OCI-LY7 (cell line): ENCODE results near the gene CFAP141. TPM values are rescaled to one million over a fixed set of nuclear protein-coding genes. Genes with fewer than 3 reads are reported as not detected.

Experiments
- BruUV-seq: library from RNA; stranded (reverse); fragments of 400-500 nt; replicated peaks from 2 replicates; lab custom pipeline; 2021; lab: Mats Ljungman, UMichigan
- CTCF ChIA-PET: fragments of 300-600 bp; sonication (Branson Sonifier 250); formaldehyde crosslinking; loops from one replicate; lab custom pipeline; 2022; ENCODE audit warnings: antibody characterized with exemption; ENCODE audit not compliant: unreplicated experiment; lab: Charles Lee
- POLR2A ChIA-PET: fragments of 300-600 bp; sonication (Branson Sonifier 250); formaldehyde crosslinking; loops from one replicate; lab custom pipeline; 2022; ENCODE audit warnings: antibody characterized with exemption; lab: Charles Lee
- DNase-seq: peaks from one replicate; pipeline ENCODE4 v3.0.0-alpha.2; 2015; ENCODE audit warnings: low spot score
- H2AFZ ChIP-seq: fragments of 200-600 bp; sonication (generic), shearing (Covaris generic); 2 replicates; pipeline ENCODE4 v1.6.1; 2014; ENCODE audit warnings: mild to moderate bottlenecking, antibody characterized with exemption, low read length, moderate library complexity
- H3K27ac ChIP-seq: fragments of 200-600 bp; sonication (generic); 2 replicates; pipeline ENCODE4 v1.5.1; 2014; ENCODE audit warnings: mixed run types, low read depth, mild to moderate bottlenecking, moderate library complexity, low read length, inconsistent platforms; ENCODE audit not compliant: poor library complexity, severe bottlenecking
- H3K36me3 ChIP-seq: fragments of 200-600 bp; sonication (generic); 2 replicates; pipeline ENCODE4 v1.6.1; 2014; ENCODE audit warnings: mild to moderate bottlenecking, antibody characterized with exemption, low read length, moderate library complexity, mixed read lengths; ENCODE audit not compliant: insufficient read depth
- H3K4me1 ChIP-seq: fragments of 200-600 bp; sonication (generic); 2 replicates; pipeline ENCODE4 v1.5.1; 2014; ENCODE audit warnings: mild to moderate bottlenecking, low read length; ENCODE audit not compliant: insufficient read depth, poor library complexity, severe bottlenecking
- H3K4me2 ChIP-seq: fragments of 200-600 bp; sonication (generic); 2 replicates; pipeline ENCODE4 v1.6.1; 2014; ENCODE audit warnings: mild to moderate bottlenecking, low read length
- H3K4me3 ChIP-seq: fragments of 200-600 bp; sonication (generic); 2 replicates; pipeline ENCODE4 v1.5.1; 2014; ENCODE audit warnings: mild to moderate bottlenecking, low read depth, low read length; ENCODE audit not compliant: poor library complexity, severe bottlenecking
- H3K79me2 ChIP-seq: fragments of 200-600 bp; sonication (generic); 2 replicates; pipeline ENCODE4 v1.6.1; 2016; ENCODE audit warnings: low read depth, mild to moderate bottlenecking, low read length, moderate library complexity, mixed read lengths; ENCODE audit not compliant: insufficient read depth
- H3K9me2 ChIP-seq: fragments of 200-600 bp; sonication (generic); 2 replicates; pipeline ENCODE4 v1.6.1; 2016; ENCODE audit warnings: mild to moderate bottlenecking, low read length, mixed read lengths; ENCODE audit not compliant: insufficient read depth
- H3K9me3 ChIP-seq: fragments of 200-600 bp; sonication (generic); 2 replicates; pipeline ENCODE4 v1.6.1; 2014; ENCODE audit warnings: mild to moderate bottlenecking, mixed run types, low read length, mixed read lengths
- H4K20me1 ChIP-seq: fragments of 200-600 bp; sonication (generic); 2 replicates; pipeline ENCODE4 v1.6.1; 2014; ENCODE audit warnings: mild to moderate bottlenecking, antibody characterized with exemption, low read length, moderate library complexity, mixed read lengths; ENCODE audit not compliant: insufficient read depth
- EZH2phosphoT487 ChIP-seq: fragments of 200-600 bp; sonication (generic); IDR thresholded peaks from 2 replicates; pipeline ENCODE4 v1.6.1; 2018; ENCODE audit warnings: low read depth, borderline replicate concordance, mild to moderate bottlenecking, mixed run types, antibody characterized with exemption, low read length, moderate library complexity, mixed read lengths
- intact Hi-C: fragments of 100-400 bp; cut with micrococcal nuclease; formaldehyde crosslinking; loops from one replicate; pipeline ENCODE4 v1.10.0; 2022; ENCODE audit not compliant: unreplicated experiment
- total RNA-seq, 2 experiments: library from RNA; depleted of rRNA in 1 of 2; stranded (reverse); fragments of >200 nt in 1 of 2; shearing (Covaris generic) in 1 of 2; gene quantifications; 2 replicates each; pipeline ENCODE4 v1.2.3, GENCODE V29; 2014 to 2022
- TF ChIP-seq, protein P1 (sequence below): fragments of 200-600 bp; sonication (generic); conservative IDR thresholded peaks from 2 replicates; pipeline ENCODE4 v1.5.1; 2014; ENCODE audit warnings: mild to moderate bottlenecking, antibody characterized with exemption, low read length, moderate library complexity, mixed read lengths

The CFAP141 gene
- total RNA-seq, 2 experiments from 2014 or later = not detected

DNA sequence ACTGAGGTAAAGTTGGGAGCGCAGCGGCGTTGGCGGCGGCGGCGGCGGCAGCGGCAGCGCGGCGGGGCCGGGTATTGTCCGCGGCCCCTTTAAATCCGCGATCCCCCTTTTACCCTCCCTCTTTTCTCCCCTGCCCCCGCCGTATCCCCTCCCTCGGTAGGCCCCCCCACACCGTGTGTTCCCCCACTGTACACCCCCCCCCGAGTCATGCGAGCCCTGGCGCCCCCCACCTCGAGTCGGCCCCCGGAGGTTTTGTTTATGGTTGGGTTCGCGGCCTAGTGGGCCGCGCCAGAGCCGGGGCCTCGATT lies 14.8 kb upstream of the CFAP141 start:
- intact Hi-C loops = loop anchor here (1.0 to 2.0 kb wide), 3 partner anchors 38 to 338 kb away; partner anchors contain the start of genes HAX1 and UBE2Q1
- Histone ChIP-seq H3K4me2 (peak overlapping the region; percentile 90), H3K36me3 (peaks cover 84% of the 10 kb centered on the region), H3K4me3 (peak overlapping the region; percentile 96), H3K27ac (peak overlapping the region; percentile 71), H3K9me3 (peaks cover 7% of the 10 kb centered on the region; the same call in 1 of the 2 replicates), H4K20me1 (peaks cover 36% of the 10 kb centered on the region; the same call in 1 of the 2 replicates), H3K9me2 (no peaks in the 10 kb centered on the region), H3K79me2 (peaks cover 94% of the 10 kb centered on the region), H3K4me1 (peaks cover 41% of the 10 kb centered on the region), H2AFZ (no peak overlapping the region)
- BruUV-seq = no TSS peak
- no peak for DNase-seq
- ChIA-PET POLR2A (interaction anchor here (0.8 to 1.0 kb wide), 2 partner anchors 10 to 63 kb away, joined by 3 to 4 read pairs; no protein-coding TSS in a partner anchor), CTCF (no interaction called here)
- no peak for TF ChIP-seq EZH2phosphoT487
- TF ChIP-seq, protein P1, sequence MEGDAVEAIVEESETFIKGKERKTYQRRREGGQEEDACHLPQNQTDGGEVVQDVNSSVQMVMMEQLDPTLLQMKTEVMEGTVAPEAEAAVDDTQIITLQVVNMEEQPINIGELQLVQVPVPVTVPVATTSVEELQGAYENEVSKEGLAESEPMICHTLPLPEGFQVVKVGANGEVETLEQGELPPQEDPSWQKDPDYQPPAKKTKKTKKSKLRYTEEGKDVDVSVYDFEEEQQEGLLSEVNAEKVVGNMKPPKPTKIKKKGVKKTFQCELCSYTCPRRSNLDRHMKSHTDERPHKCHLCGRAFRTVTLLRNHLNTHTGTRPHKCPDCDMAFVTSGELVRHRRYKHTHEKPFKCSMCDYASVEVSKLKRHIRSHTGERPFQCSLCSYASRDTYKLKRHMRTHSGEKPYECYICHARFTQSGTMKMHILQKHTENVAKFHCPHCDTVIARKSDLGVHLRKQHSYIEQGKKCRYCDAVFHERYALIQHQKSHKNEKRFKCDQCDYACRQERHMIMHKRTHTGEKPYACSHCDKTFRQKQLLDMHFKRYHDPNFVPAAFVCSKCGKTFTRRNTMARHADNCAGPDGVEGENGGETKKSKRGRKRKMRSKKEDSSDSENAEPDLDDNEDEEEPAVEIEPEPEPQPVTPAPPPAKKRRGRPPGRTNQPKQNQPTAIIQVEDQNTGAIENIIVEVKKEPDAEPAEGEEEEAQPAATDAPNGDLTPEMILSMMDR = no peak

DNA sequence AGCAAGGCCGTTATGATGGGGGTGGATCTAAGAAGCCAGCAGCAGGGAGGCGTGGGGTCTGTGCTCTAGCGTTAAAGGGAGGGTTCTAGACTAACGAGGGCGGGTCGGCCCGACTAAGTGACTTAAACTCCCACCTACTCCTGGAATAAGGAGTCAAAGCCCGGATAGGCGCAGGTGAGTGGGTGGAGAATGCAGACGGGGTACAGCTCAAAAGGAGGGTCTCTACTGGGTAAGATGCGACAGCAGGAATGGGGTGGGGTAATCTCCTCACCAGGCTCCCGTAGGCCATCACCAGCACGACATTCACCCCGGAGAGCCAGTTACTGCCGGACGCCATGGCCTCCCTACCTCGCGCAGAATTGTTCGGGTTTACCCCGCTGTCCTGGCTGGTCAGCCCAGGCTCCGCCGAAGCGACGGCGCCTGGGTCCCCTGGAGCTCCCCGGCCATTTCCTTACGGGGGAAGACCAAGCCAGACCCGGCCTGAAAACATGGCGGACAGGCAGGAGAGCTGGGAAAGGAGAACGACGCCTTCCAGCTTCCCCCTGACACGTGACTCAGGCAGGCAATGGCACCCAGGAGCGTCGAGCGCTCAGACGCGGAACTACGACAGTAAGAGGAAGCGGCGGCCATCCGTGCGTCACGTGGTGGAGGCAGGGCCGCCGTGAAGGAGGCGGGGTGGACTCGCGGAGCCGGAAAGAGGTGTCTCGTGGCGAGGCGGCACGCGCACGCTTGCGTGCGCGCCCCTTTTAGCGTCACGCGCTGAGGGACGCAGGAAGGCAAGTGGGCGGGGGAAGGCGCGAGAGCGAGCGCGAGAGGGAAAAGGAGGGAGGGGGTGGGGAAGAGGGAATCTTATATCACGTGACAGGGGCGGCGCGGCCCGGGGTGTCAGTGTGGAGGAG lies 14.2 kb upstream of the CFAP141 start, which contains the start of gene UBAP2L:
Gene UBAP2L, plus strand, starts transcription at position 885 of the 899 bp plus-strand sequence. CDS start 4,169 bp downstream, outside the sequence.
- Histone ChIP-seq H3K79me2 (peaks cover 93% of the 10 kb centered on the region), H3K4me3 (peak within 1 kb of the TSS; percentile 96), H3K4me2 (peak within 1 kb of the TSS; percentile 90), H4K20me1 (peaks cover 36% of the 10 kb centered on the region; the same call in 1 of the 2 replicates), H3K36me3 (peaks cover 83% of the 10 kb centered on the region), H2AFZ (peak within 1 kb of the TSS; percentile 41; the same call in 1 of the 2 replicates), H3K27ac (peak within 1 kb of the TSS; percentile 75), H3K9me2 (no peaks in the 10 kb centered on the region), H3K4me1 (peaks cover 41% of the 10 kb centered on the region), H3K9me3 (peaks cover 7% of the 10 kb centered on the region; the same call in 1 of the 2 replicates)
- ChIA-PET POLR2A (interaction anchor here (0.8 to 0.9 kb wide), 2 partner anchors 57 to 125 kb away, joined by 4 read pairs; no protein-coding TSS in a partner anchor), CTCF (no interaction called here)
- TF ChIP-seq EZH2phosphoT487 = no peak
- TF ChIP-seq, protein P1 = no peak
- intact Hi-C loops = loop anchor here (1.0 to 2.0 kb wide), 3 partner anchors 38 to 338 kb away; partner anchors contain the start of genes HAX1 and UBE2Q1
- BruUV-seq = TSS peak; percentile 78
- peak; percentile 100 for DNase-seq
